Nephron (organoid): ENCODE measurements around the gene VIM.

Experiments used
- H3K27ac Mint-ChIP-seq, 3 experiments: 2 replicates each; pipeline ENCODE4 v1.8.0; 2020; ENCODE audit warnings: mixed read lengths in 3 of 3, mild to moderate bottlenecking in 2 of 3, moderate library complexity in 1 of 3
- H3K27me3 Mint-ChIP-seq: 2 replicates; pipeline ENCODE4 v1.8.0; 2021; ENCODE audit warnings: low read depth, mild to moderate bottlenecking, moderate library complexity, mixed read lengths
- H3K36me3 Mint-ChIP-seq: 2 replicates; pipeline ENCODE4 v1.8.0; 2020; ENCODE audit warnings: low read depth, mixed read lengths
- H3K4me1 Mint-ChIP-seq: 2 replicates; pipeline ENCODE4 v1.8.0; 2020; ENCODE audit warnings: mixed read lengths
- H3K4me3 Mint-ChIP-seq, 3 experiments: 2 replicates each; pipeline ENCODE4 v1.8.0; 2020; ENCODE audit warnings: mild to moderate bottlenecking in 3 of 3, mixed read lengths in 3 of 3, moderate library complexity in 2 of 3
- H3K9me3 Mint-ChIP-seq: 2 replicates; pipeline ENCODE4 v1.8.0; 2020; ENCODE audit warnings: mixed read lengths
- TF ChIP-seq, protein P1 (sequence below), 3 experiments: fragments of 200-600 bp; sonication (generic); IDR thresholded peaks; one replicate each; pipeline ENCODE4 v1.5.0; 2021; ENCODE audit warnings: antibody characterized with exemption in 3 of 3; ENCODE audit not compliant: unreplicated experiment in 3 of 3

Gene VIM

DNA sequence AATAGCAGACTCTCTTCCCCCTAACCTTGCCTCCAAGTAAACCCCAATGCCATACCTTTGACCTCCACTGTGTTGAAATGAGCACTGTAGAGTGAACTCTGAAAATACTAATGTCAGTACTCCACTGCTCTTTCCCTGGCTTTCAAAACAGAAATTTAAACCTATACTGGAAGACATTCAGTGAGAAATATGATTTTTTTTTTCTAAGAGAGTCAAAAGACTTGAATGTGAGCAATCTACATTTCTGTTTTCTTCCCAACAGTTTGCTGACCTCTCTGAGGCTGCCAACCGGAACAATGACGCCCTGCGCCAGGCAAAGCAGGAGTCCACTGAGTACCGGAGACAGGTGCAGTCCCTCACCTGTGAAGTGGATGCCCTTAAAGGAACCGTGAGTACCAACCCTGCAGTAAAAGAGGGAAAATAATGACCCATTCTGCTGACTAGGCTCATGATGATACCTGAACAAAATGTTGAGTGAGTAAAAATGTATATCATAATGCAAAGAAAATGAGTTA is 6.4 kb downstream of the VIM start:
- H3K27me3 Mint-ChIP-seq, result no peaks in the 10 kb centered on the region
- peak overlapping the region; percentile 67 to 81 (median 80) for H3K4me3 Mint-ChIP-seq
- H3K9me3 Mint-ChIP-seq, result no peaks in the 10 kb centered on the region
- H3K4me1 Mint-ChIP-seq, result peaks cover 47% of the 10 kb centered on the region
- H3K36me3 Mint-ChIP-seq, result peaks cover 83% of the 10 kb centered on the region
- H3K27ac Mint-ChIP-seq, result peak overlapping the region; percentile 47 to 75 (median 67)
- TF ChIP-seq, protein P1, sequence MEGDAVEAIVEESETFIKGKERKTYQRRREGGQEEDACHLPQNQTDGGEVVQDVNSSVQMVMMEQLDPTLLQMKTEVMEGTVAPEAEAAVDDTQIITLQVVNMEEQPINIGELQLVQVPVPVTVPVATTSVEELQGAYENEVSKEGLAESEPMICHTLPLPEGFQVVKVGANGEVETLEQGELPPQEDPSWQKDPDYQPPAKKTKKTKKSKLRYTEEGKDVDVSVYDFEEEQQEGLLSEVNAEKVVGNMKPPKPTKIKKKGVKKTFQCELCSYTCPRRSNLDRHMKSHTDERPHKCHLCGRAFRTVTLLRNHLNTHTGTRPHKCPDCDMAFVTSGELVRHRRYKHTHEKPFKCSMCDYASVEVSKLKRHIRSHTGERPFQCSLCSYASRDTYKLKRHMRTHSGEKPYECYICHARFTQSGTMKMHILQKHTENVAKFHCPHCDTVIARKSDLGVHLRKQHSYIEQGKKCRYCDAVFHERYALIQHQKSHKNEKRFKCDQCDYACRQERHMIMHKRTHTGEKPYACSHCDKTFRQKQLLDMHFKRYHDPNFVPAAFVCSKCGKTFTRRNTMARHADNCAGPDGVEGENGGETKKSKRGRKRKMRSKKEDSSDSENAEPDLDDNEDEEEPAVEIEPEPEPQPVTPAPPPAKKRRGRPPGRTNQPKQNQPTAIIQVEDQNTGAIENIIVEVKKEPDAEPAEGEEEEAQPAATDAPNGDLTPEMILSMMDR (IDR thresholded peaks at IDR 0.05; ENCODE audit: unreplicated experiment in 3 of 3), result no peak

- Mint-ChIP-seq H3K4me1 (peaks cover 47% of the 10 kb centered on the region), H3K27me3 (no peaks in the 10 kb centered on the region), H3K36me3 (peaks cover 83% of the 10 kb centered on the region), H3K27ac (peak overlapping the region; percentile 14 to 67 (median 44)), H3K9me3 (no peaks in the 10 kb centered on the region), H3K4me3 (peak overlapping the region; percentile 9 to 81 (median 56))
- TF ChIP-seq, protein P1 (IDR thresholded peaks at IDR 0.05; ENCODE audit: unreplicated experiment in 3 of 3), result peak in 1 of 3 experiments; percentile 18
Observed at GRCh38 chr10:17235136-17235535, 7.1 kb downstream of the VIM start.

GRCh38 chr10:17236468-17237148 is 8.6 kb downstream of the VIM start:
- Mint-ChIP-seq H3K36me3 (peaks cover 71% of the 10 kb centered on the region), H3K27me3 (no peaks in the 10 kb centered on the region), H3K4me3 (peak overlapping the region in 2 of 3 experiments; percentile 9 to 16), H3K4me1 (peaks cover 41% of the 10 kb centered on the region), H3K27ac (peak overlapping the region in 2 of 3 experiments; percentile 14 to 30), H3K9me3 (no peaks in the 10 kb centered on the region)
- TF ChIP-seq, protein P1 (IDR thresholded peaks at IDR 0.05; ENCODE audit: unreplicated experiment in 3 of 3), result no peak

GRCh38 chr10:17237149-17237527 is 9.1 kb downstream of the VIM start:
- H3K27me3 Mint-ChIP-seq, result no peaks in the 10 kb centered on the region
- TF ChIP-seq, protein P1 (IDR thresholded peaks at IDR 0.05; ENCODE audit: unreplicated experiment in 3 of 3), result no peak
- no peaks in the 10 kb centered on the region for H3K9me3 Mint-ChIP-seq
- H3K36me3 Mint-ChIP-seq, result peaks cover 65% of the 10 kb centered on the region
- no peak overlapping the region for H3K27ac Mint-ChIP-seq
- H3K4me3 Mint-ChIP-seq, result no peak overlapping the region
- peaks cover 35% of the 10 kb centered on the region for H3K4me1 Mint-ChIP-seq

DNA sequence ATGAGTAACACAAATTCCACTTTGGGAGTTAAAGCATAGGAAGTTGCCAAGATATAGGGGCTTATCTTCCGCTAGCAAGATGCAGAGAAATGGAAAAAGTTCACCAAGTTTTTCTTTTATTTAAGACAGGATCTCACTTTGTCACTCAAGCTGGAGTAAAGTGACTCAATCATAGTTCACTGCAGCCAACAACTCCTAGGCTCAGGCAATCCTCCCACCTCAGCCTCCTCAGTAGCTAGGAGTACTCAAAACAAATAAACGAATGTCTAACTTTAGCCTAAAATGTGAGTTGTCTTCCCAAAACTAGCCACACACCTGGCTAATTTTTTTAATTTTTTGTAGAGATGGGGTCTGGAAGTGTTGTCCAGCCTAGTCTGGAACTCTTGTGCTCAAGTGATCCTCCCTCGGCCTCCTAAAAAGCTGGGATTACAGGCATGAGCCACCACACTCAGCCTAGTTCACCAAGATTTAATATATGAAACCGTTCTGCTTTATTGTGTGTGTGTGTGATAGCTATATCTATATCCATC is 9.9 kb downstream of the VIM start:
- peaks cover 6% of the 10 kb centered on the region for H3K9me3 Mint-ChIP-seq
- H3K36me3 Mint-ChIP-seq, result peaks cover 60% of the 10 kb centered on the region
- peaks cover 30% of the 10 kb centered on the region for H3K4me1 Mint-ChIP-seq
- H3K27me3 Mint-ChIP-seq, result no peaks in the 10 kb centered on the region
- TF ChIP-seq, protein P1 (IDR thresholded peaks at IDR 0.05; ENCODE audit: unreplicated experiment in 3 of 3), result no peak
- peak overlapping the region in 2 of 3 experiments; percentile 41 to 66 for H3K27ac Mint-ChIP-seq
- H3K4me3 Mint-ChIP-seq, result no peak overlapping the region
